Lower leg skin (tissue), 3 donors: Measurements from ENCODE around the gene UROD.

Experiments used
- CTCF ChIP-seq, 3 donors: fragments of 450-650 bp; IDR thresholded peaks; one replicate each; pipeline ENCODE4 v1.5.1; 2016; ENCODE audit warnings: antibody characterized with exemption in 3 of 3, mild to moderate bottlenecking in 3 of 3, moderate library complexity in 2 of 3
- POLR2A ChIP-seq, 2 donors: fragments of 450-650 bp; IDR thresholded peaks; one replicate each; pipeline ENCODE4 v1.6.1; 2016 to 2017; ENCODE audit warnings: antibody characterized with exemption in 2 of 2, mild to moderate bottlenecking in 1 of 2, moderate library complexity in 1 of 2

GRCh38 chr1:45059829-45060228, 47.8 kb downstream of the UROD start:
- TF ChIP-seq CTCF (IDR thresholded peaks at IDR 0.05) (no peak), POLR2A (IDR thresholded peaks at IDR 0.05) (no peak)
